ENCODE results near the gene ADAMTS20. TPM values are rescaled to one million over a fixed set of nuclear protein-coding genes. Genes with fewer than 3 reads are reported as not detected.

Gene ADAMTS20
- total and polyA plus RNA-seq, 8 donors, result 0.08 to 0.24 (median 0.16) TPM; not detected in 2

DNA sequence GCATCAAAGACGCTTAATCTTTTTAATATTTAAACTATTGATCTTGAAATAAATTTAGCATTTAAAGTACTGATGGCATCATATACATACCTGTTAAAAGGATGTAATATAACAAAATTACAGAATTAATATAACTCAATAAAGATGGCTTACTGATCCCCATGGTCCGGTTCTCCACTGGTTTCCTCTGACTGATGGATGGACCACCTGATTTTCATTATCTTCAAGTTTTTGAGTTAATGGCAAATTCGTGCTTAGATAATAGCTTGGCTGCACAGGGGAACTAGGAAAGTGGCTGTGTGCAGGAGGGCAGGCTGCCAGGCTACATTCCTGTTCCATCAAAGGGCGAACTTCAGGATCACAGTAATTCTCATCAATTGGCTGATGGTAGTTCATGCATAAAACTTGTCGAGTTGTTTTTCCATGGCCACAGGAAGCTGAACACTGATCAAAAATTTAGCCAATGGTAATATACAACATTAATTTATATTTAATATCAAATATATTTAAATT, 123.9 kb downstream of the ADAMTS20 start:
- intact Hi-C loops (cut with DNase I), result no loop called here
- no peaks in the 10 kb centered on the region for H3K9me3 ChIP-seq
- H3K36me3 ChIP-seq, result no peaks in the 10 kb centered on the region
- ATAC-seq (no peak), DNase-seq (no peak)
- H3K4me3 ChIP-seq, result no peak overlapping the region
- H3K27me3 ChIP-seq, result no peaks in the 10 kb centered on the region
- H3K4me1 ChIP-seq, result no peaks in the 10 kb centered on the region
- TF ChIP-seq, protein P1, sequence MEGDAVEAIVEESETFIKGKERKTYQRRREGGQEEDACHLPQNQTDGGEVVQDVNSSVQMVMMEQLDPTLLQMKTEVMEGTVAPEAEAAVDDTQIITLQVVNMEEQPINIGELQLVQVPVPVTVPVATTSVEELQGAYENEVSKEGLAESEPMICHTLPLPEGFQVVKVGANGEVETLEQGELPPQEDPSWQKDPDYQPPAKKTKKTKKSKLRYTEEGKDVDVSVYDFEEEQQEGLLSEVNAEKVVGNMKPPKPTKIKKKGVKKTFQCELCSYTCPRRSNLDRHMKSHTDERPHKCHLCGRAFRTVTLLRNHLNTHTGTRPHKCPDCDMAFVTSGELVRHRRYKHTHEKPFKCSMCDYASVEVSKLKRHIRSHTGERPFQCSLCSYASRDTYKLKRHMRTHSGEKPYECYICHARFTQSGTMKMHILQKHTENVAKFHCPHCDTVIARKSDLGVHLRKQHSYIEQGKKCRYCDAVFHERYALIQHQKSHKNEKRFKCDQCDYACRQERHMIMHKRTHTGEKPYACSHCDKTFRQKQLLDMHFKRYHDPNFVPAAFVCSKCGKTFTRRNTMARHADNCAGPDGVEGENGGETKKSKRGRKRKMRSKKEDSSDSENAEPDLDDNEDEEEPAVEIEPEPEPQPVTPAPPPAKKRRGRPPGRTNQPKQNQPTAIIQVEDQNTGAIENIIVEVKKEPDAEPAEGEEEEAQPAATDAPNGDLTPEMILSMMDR (IDR thresholded peaks at IDR 0.05), result no peak
- no peak overlapping the region for H3K27ac ChIP-seq

DNA sequence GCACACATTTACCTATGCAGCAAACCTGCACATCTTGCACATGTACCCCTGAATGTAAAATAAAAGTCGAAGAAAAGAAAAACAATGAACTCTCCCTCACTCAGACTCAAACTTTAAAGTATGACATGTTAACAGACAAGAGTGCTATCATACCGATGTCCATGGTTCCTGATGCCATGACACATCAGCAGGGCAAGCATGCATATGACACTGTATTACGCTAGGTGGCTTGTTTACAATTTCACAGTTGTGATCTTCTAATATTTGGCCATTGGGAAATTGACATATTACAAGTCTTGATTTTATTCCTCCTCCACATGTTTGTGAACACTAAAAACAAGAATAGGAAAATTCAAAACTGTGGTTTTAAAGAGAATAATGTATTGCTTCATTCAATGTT, 126.6 kb downstream of the ADAMTS20 start:
- H3K27ac ChIP-seq, result no peak overlapping the region
- no peaks in the 10 kb centered on the region for H3K36me3 ChIP-seq
- no peak overlapping the region for H3K4me3 ChIP-seq
- DNase-seq (no peak), ATAC-seq (no peak)
- TF ChIP-seq, protein P1 (IDR thresholded peaks at IDR 0.05), result no peak
- H3K4me1 ChIP-seq, result no peaks in the 10 kb centered on the region
- H3K9me3 ChIP-seq, result no peaks in the 10 kb centered on the region
- H3K27me3 ChIP-seq, result no peaks in the 10 kb centered on the region
- intact Hi-C loops (cut with DNase I), result no loop called here

DNA sequence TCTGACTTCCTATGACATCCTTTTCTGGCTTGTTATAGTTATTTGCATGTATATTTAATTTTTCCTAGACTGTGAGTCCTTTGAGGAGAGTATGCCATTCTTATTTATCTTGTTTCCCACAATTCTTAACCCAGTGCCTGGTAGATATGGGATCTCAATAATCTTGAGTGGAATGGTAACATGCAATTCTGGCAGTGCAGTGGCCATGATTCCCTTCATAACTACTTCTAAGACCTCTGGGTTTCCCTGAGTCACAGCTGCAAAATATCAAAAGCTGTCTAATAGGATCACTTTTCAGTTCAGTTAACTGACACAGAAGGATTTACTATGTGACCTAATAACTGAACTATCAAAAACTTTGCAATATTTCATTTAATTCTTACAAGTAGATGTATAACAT, 135.0 kb downstream of the ADAMTS20 start:
- no peak overlapping the region for H3K27ac ChIP-seq
- intact Hi-C loops (cut with DNase I), result no loop called here
- no peaks in the 10 kb centered on the region for H3K36me3 ChIP-seq
- TF ChIP-seq, protein P1 (IDR thresholded peaks at IDR 0.05), result no peak
- no peak for DNase-seq
- no peak overlapping the region for H3K4me3 ChIP-seq
- H3K9me3 ChIP-seq, result no peaks in the 10 kb centered on the region
- no peak for ATAC-seq
- no peaks in the 10 kb centered on the region for H3K4me1 ChIP-seq
- H3K27me3 ChIP-seq, result no peaks in the 10 kb centered on the region

DNA sequence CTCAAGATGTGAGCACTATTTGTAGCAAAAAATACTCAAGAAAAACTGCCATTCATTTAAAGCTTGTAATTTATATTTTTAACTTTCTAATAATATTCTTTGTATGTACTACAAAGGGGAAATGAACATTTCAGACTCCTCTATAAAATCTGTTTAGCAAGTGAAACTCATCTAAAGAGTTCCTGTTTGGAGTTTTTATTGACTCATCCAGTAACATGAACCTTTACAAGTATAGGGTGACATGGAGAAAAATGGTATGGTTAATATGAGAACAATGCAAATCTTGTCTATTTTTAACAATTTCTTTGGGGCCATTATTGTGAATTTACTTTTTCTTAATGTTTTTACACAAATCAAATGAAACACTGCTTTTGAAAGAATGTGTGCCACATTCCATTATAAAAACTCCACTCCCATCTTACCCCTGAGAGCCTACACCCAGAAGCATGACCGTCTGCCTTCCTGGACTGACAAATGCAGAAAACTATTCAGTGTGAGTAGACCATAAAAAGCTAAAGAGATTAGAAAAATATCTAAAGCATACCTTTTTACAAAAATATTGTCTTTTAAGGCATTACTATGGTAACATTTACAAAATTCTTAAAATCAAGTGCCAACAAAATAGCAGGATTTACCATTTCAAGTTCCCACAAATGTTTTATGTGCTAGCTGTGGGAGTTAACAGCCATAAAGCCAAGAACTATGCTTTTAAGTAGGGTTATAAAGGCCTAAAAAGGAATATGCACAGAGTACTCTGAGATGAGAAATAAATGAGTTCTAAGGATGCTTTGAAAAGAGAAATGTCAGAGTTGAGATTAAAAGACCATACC, 144.0 kb downstream of the ADAMTS20 start:
- Histone ChIP-seq H3K27ac (no peak overlapping the region), H3K9me3 (no peaks in the 10 kb centered on the region), H3K4me1 (no peaks in the 10 kb centered on the region), H3K36me3 (no peaks in the 10 kb centered on the region), H3K4me3 (no peak overlapping the region), H3K27me3 (no peaks in the 10 kb centered on the region)
- intact Hi-C loops (cut with DNase I), result no loop called here
- ATAC-seq, result no peak
- no peak for DNase-seq
- TF ChIP-seq, protein P1 (IDR thresholded peaks at IDR 0.05), result no peak

DNA sequence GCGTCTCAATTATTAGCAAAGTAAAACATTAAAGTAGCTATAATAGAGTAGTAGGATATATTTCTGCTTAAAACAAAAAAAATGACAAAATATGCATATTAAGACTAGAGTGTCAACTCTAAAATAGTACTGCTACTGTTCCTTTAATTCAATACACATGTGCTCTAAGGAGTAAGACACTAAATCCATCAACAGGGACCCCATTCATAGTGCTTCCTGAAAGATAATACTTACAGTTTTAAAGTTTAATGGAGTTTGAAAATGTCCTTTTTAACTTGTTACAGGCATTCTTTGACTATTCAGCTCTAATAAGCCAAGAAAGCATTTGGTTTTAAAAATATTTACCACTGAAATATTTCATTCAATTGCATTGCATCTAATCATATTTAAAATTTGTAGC, 145.2 kb downstream of the ADAMTS20 start:
- Histone ChIP-seq H3K36me3 (no peaks in the 10 kb centered on the region), H3K27ac (no peak overlapping the region), H3K27me3 (no peaks in the 10 kb centered on the region), H3K4me1 (no peaks in the 10 kb centered on the region), H3K9me3 (no peaks in the 10 kb centered on the region), H3K4me3 (no peak overlapping the region)
- no peak for ATAC-seq
- DNase-seq, result no peak
- intact Hi-C loops (cut with DNase I), result no loop called here
- TF ChIP-seq, protein P1 (IDR thresholded peaks at IDR 0.05), result no peak

Data from left lung (tissue), 10 donors.